Measurements from ENCODE around the gene IQGAP3.

IQGAP3 gene

GRCh38 chr1:156595016-156595415, 22.7 kb upstream of the IQGAP3 start:
- H3K4me3 ChIP-seq (ENCODE audit: control insufficient read depth, low read depth, low read length): no peak overlapping the region
- TF ChIP-seq CTCF (conservative IDR thresholded peaks at IDR 0.05; ENCODE audit: control insufficient read depth, insufficient read depth, low read depth, low read length): no peak
- no peak for DNase-seq (ENCODE audit: low read depth)

GRCh38 chr1:156594190-156594589, 21.8 kb upstream of the IQGAP3 start:
- no peak for DNase-seq (ENCODE audit: low read depth)

GRCh38 chr1:156593661-156593989, 21.3 kb upstream of the IQGAP3 start:
- no peak for DNase-seq (ENCODE audit: low read depth)
- no peak overlapping the region for H3K4me3 ChIP-seq (ENCODE audit: control insufficient read depth, low read depth, low read length)
- TF ChIP-seq CTCF (conservative IDR thresholded peaks at IDR 0.05; ENCODE audit: control insufficient read depth, insufficient read depth, low read depth, low read length): no peak

More at GRCh38 chr1:156594190-156594589, 21.8 kb upstream of the IQGAP3 start:
- no peak overlapping the region for H3K4me3 ChIP-seq (ENCODE audit: control insufficient read depth, low read depth, low read length)
- no peak for TF ChIP-seq CTCF (conservative IDR thresholded peaks at IDR 0.05; ENCODE audit: control insufficient read depth, insufficient read depth, low read depth, low read length)

- DNase-seq (ENCODE audit: low read depth): no peak
- no peak overlapping the region for H3K4me3 ChIP-seq (ENCODE audit: control insufficient read depth, low read depth, low read length)
- TF ChIP-seq CTCF (conservative IDR thresholded peaks at IDR 0.05; ENCODE audit: control insufficient read depth, insufficient read depth, low read depth, low read length): no peak
Observed at GRCh38 chr1:156592910-156593660, 20.7 kb upstream of the IQGAP3 start.

- peak overlapping the region; percentile 76 for H3K4me3 ChIP-seq (ENCODE audit: control insufficient read depth, low read depth, low read length)
- no peak for DNase-seq (ENCODE audit: low read depth)
- no peak for TF ChIP-seq CTCF (conservative IDR thresholded peaks at IDR 0.05; ENCODE audit: control insufficient read depth, insufficient read depth, low read depth, low read length)
Observed at GRCh38 chr1:156592158-156592909, 20.0 kb upstream of the IQGAP3 start.

- peak within 1 kb of the TSS; percentile 76 for H3K4me3 ChIP-seq (ENCODE audit: control insufficient read depth, low read depth, low read length)
- peak; percentile 29 for DNase-seq (ENCODE audit: low read depth)
- TF ChIP-seq CTCF (conservative IDR thresholded peaks at IDR 0.05; ENCODE audit: control insufficient read depth, insufficient read depth, low read depth, low read length): no peak
Observed at GRCh38 chr1:156591432-156592157, 19.2 kb upstream of the IQGAP3 start, which contains the start of gene NAXE. Gene NAXE, plus strand, starts transcription at chr1:156591776. Its CDS starts 29 bp downstream, at chr1:156591805.

Measured in fibroblast of mammary gland (primary cell).